WTC11 (cell line): ENCODE results near the gene NMUR1.

Experiments used
- NFATC4 ChIP-seq: fragments of 250-450 bp; sonication (Bioruptor Pico); IDR thresholded peaks from 2 replicates; pipeline ENCODE4 v1.9.0; 2021; ENCODE audit warnings: mild to moderate bottlenecking
- TF ChIP-seq, protein P1 (sequence below): sonication (generic); formaldehyde crosslinking; IDR thresholded peaks from 2 replicates; pipeline ENCODE4 v1.8.1; 2023; ENCODE audit warnings: mild to moderate bottlenecking, missing genetic modification reagents
- TF ChIP-seq, protein P2 (sequence below): fragments of 200-600 bp; IDR thresholded peaks from 2 replicates; pipeline ENCODE4 v1.8.0; 2022; ENCODE audit warnings: antibody characterized with exemption
- TF ChIP-seq, protein P3 (sequence below): sonication (generic); formaldehyde crosslinking; IDR thresholded peaks from 2 replicates; pipeline ENCODE4 v1.8.1; 2023; ENCODE audit warnings: mild to moderate bottlenecking, moderate library complexity, missing genetic modification reagents
- TF ChIP-seq, protein P4 (sequence below): sonication (generic); formaldehyde crosslinking; IDR thresholded peaks from 2 replicates; pipeline ENCODE4 v1.8.1; 2023; ENCODE audit warnings: mild to moderate bottlenecking, missing genetic modification reagents

DNA sequence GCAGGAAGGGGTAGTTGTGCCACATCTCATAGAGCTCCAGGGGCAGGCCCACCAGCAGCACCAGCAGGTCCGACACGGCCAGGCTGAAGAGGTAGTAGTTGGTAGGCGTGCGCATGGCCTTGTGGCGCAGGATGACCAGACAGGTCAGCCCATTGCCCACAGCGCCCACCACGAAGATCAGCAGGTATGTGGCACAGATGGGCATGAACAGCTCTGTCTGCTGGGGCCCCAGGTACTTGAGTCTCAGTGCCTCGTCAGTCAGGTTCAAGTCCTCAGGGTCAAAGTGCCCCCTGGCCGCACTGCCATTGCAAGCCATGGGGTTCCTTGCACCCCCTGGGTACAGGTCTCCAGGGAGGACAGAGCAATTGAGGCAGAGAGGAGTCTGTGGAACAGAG is 1.6 kb downstream of the NMUR1 start:
- TF ChIP-seq, protein P1, sequence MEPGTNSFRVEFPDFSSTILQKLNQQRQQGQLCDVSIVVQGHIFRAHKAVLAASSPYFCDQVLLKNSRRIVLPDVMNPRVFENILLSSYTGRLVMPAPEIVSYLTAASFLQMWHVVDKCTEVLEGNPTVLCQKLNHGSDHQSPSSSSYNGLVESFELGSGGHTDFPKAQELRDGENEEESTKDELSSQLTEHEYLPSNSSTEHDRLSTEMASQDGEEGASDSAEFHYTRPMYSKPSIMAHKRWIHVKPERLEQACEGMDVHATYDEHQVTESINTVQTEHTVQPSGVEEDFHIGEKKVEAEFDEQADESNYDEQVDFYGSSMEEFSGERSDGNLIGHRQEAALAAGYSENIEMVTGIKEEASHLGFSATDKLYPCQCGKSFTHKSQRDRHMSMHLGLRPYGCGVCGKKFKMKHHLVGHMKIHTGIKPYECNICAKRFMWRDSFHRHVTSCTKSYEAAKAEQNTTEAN, result no peak
- TF ChIP-seq, protein P2, sequence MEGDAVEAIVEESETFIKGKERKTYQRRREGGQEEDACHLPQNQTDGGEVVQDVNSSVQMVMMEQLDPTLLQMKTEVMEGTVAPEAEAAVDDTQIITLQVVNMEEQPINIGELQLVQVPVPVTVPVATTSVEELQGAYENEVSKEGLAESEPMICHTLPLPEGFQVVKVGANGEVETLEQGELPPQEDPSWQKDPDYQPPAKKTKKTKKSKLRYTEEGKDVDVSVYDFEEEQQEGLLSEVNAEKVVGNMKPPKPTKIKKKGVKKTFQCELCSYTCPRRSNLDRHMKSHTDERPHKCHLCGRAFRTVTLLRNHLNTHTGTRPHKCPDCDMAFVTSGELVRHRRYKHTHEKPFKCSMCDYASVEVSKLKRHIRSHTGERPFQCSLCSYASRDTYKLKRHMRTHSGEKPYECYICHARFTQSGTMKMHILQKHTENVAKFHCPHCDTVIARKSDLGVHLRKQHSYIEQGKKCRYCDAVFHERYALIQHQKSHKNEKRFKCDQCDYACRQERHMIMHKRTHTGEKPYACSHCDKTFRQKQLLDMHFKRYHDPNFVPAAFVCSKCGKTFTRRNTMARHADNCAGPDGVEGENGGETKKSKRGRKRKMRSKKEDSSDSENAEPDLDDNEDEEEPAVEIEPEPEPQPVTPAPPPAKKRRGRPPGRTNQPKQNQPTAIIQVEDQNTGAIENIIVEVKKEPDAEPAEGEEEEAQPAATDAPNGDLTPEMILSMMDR, result no peak
- TF ChIP-seq, protein P3, sequence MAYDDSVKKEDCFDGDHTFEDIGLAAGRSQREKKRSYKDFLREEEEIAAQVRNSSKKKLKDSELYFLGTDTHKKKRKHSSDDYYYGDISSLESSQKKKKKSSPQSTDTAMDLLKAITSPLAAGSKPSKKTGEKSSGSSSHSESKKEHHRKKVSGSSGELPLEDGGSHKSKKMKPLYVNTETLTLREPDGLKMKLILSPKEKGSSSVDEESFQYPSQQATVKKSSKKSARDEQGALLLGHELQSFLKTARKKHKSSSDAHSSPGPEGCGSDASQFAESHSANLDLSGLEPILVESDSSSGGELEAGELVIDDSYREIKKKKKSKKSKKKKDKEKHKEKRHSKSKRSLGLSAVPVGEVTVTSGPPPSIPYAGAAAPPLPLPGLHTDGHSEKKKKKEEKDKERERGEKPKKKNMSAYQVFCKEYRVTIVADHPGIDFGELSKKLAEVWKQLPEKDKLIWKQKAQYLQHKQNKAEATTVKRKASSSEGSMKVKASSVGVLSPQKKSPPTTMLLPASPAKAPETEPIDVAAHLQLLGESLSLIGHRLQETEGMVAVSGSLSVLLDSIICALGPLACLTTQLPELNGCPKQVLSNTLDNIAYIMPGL, result no peak
- no peak for TF ChIP-seq NFATC4 (CRISPR knock-in tag)
- TF ChIP-seq, protein P4, sequence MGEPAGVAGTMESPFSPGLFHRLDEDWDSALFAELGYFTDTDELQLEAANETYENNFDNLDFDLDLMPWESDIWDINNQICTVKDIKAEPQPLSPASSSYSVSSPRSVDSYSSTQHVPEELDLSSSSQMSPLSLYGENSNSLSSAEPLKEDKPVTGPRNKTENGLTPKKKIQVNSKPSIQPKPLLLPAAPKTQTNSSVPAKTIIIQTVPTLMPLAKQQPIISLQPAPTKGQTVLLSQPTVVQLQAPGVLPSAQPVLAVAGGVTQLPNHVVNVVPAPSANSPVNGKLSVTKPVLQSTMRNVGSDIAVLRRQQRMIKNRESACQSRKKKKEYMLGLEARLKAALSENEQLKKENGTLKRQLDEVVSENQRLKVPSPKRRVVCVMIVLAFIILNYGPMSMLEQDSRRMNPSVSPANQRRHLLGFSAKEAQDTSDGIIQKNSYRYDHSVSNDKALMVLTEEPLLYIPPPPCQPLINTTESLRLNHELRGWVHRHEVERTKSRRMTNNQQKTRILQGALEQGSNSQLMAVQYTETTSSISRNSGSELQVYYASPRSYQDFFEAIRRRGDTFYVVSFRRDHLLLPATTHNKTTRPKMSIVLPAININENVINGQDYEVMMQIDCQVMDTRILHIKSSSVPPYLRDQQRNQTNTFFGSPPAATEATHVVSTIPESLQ (CRISPR knock-in tag), result no peak
